Measurements from ENCODE around the gene B3GNT2.
A peak's percentile ranks its signal among the peaks of the same experiment; 100 is the strongest.

The B3GNT2 gene

GRCh38 chr2:62208758-62209114, 12.8 kb downstream of the B3GNT2 start:
- POLR2A ChIA-PET (ENCODE audit: low non-redundant PET), result no interaction called here
- DNase-seq (ENCODE audit: low spot score), result no peak
- CTCF ChIA-PET, result no interaction called here
- no peak overlapping the region for H3K27ac ChIP-seq
- TF ChIP-seq, protein P1, sequence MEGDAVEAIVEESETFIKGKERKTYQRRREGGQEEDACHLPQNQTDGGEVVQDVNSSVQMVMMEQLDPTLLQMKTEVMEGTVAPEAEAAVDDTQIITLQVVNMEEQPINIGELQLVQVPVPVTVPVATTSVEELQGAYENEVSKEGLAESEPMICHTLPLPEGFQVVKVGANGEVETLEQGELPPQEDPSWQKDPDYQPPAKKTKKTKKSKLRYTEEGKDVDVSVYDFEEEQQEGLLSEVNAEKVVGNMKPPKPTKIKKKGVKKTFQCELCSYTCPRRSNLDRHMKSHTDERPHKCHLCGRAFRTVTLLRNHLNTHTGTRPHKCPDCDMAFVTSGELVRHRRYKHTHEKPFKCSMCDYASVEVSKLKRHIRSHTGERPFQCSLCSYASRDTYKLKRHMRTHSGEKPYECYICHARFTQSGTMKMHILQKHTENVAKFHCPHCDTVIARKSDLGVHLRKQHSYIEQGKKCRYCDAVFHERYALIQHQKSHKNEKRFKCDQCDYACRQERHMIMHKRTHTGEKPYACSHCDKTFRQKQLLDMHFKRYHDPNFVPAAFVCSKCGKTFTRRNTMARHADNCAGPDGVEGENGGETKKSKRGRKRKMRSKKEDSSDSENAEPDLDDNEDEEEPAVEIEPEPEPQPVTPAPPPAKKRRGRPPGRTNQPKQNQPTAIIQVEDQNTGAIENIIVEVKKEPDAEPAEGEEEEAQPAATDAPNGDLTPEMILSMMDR (conservative IDR thresholded peaks at IDR 0.05; ENCODE audit: low read depth), result no peak

GRCh38 chr2:62209427-62209991, 13.6 kb downstream of the B3GNT2 start:
- H3K27ac ChIP-seq, result no peak overlapping the region
- DNase-seq (ENCODE audit: low spot score), result no peak
- TF ChIP-seq, protein P1 (conservative IDR thresholded peaks at IDR 0.05; ENCODE audit: low read depth), result no peak
- POLR2A ChIA-PET (ENCODE audit: low non-redundant PET), result no interaction called here
- CTCF ChIA-PET, result no interaction called here

DNA sequence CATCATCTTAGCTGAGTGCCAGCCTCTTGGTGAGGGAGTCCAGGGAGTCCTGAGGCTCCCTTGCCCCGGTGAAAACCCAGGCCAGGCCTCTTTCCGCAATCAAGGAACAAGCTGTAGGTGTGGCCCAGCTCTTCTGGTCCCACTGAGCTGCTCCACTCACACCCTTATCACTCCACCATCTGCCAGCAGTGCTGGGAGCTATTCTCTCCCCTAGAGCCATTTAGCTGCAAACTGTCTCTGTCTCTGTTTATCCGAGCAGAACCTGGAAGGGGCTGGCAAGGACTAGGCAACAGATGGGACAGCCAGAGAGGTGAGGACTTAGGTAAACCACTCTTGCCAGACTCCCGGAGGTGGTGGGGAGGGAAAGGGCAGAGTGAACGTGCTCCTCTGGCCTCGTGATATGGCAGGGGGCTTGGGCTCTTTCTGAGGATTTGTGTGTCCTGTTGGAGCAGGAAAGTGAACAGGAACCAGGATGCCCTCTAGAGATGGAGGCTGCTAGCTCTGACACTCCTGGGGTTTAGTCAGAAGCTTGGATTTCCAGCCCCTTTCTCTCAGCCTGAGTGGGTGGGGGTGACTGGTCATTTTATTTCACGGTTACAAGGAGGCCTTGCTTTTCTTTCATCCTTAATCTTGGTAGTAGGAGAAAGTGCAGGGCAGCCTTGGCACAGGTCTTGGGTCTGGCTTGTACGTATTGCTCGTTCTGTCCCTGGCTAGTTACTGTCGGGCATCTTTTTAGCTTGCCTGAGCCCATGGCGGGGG, 19.6 kb downstream of the B3GNT2 start:
- DNase-seq (ENCODE audit: low spot score), result no peak
- CTCF ChIA-PET, result interaction anchor here (0.6 kb wide), 1 partner anchor 222 kb away, joined by 3 read pairs; no protein-coding TSS in a partner anchor
- POLR2A ChIA-PET (ENCODE audit: low non-redundant PET), result no interaction called here
- TF ChIP-seq, protein P1 (conservative IDR thresholded peaks at IDR 0.05; ENCODE audit: low read depth), result no peak
- no peak overlapping the region for H3K27ac ChIP-seq

DNA sequence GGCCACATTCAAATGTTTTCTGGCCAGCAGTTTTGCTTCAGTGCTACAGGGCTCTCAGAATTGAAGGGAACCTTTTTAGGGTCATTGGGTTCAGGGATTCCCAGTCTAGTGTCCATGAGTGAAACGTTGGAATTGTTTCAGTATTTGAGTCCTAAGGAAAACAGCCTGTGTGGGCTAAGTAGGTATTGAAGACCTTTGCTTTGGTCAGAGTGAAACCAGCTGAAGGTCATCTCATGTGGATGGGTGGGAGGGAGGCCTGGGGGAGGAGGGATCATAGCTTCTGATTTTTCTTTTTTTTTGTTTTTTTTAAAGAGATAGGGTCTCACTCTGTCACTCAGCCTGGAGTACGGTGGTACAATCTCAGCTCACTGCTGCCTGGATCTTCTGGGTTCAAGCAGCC, 20.2 kb downstream of the B3GNT2 start:
- TF ChIP-seq, protein P1 (conservative IDR thresholded peaks at IDR 0.05; ENCODE audit: low read depth), result no peak
- POLR2A ChIA-PET (ENCODE audit: low non-redundant PET), result no interaction called here
- no peak for DNase-seq (ENCODE audit: low spot score)
- no peak overlapping the region for H3K27ac ChIP-seq
- CTCF ChIA-PET, result interaction anchor here (0.6 kb wide), 1 partner anchor 223 kb away, joined by 3 read pairs; no protein-coding TSS in a partner anchor

DNA sequence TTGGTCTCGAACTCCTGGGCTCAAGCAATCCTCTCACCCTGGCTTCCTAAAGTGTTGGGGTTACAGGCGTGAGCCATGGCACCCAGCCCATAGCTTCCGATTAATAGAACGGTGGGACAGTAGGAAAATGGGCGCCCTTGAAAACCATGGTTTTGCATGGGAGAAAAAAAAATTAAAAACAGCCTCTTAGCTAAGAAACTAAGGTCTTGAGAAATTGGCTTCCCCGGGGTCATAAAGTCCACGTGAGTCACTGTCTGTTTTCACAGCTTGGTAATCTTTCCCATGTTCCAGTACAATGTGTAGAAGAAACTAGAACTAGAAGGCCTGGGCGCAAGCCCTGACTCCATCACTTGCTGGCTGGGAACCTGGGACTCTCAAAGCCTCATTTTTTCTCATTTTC, 20.7 kb downstream of the B3GNT2 start:
- TF ChIP-seq, protein P1 (conservative IDR thresholded peaks at IDR 0.05; ENCODE audit: low read depth), result no peak
- DNase-seq (ENCODE audit: low spot score), result peak; percentile 45
- H3K27ac ChIP-seq, result no peak overlapping the region
- POLR2A ChIA-PET (ENCODE audit: low non-redundant PET), result no interaction called here
- CTCF ChIA-PET, result no interaction called here

GRCh38 chr2:62217421-62217820, 21.5 kb downstream of the B3GNT2 start:
- TF ChIP-seq, protein P1 (conservative IDR thresholded peaks at IDR 0.05; ENCODE audit: low read depth), result no peak

More at GRCh38 chr2:62217421-62217820, 21.5 kb downstream of the B3GNT2 start:
- DNase-seq (ENCODE audit: low spot score), result no peak
- ChIA-PET CTCF (no interaction called here), POLR2A (ENCODE audit: low non-redundant PET) (no interaction called here)
- no peak overlapping the region for H3K27ac ChIP-seq
